ENCODE data around the gene NUP214. TPM values are rescaled to one million over a fixed set of nuclear protein-coding genes. Genes with fewer than 3 reads are reported as not detected.

Gene NUP214
- polyA plus RNA-seq, 1 donor from 2014 or later: 15.0 TPM

GRCh38 chr9:131104016-131104740, 21.2 kb upstream of the NUP214 start:
- TF ChIP-seq MXI1 (conservative IDR thresholded peaks at IDR 0.05; ENCODE audit: poor library complexity, severe bottlenecking) (no peak), POLR2AphosphoS5 (IDR thresholded peaks at IDR 0.05) (no peak), CTCF (IDR thresholded peaks at IDR 0.05; ENCODE audit: poor library complexity, severe bottlenecking) (no peak), EZH2 (IDR thresholded peaks at IDR 0.05; ENCODE audit: borderline replicate concordance, insufficient read depth, low read length, poor library complexity, severe bottlenecking) (no peak), REST (IDR thresholded peaks at IDR 0.05; ENCODE audit: borderline replicate concordance) (no peak), EP300 (conservative IDR thresholded peaks at IDR 0.05; ENCODE audit: poor library complexity, severe bottlenecking) (no peak)
- Histone ChIP-seq H2AFZ (ENCODE audit: low read depth, low read length) (no peak overlapping the region), H3K9me3 (ENCODE audit: low read length) (no peaks in the 10 kb centered on the region), H3F3A (ENCODE audit: insufficient read depth, low read length, poor library complexity, severe bottlenecking) (no peaks in the 10 kb centered on the region), H3K27ac (ENCODE audit: low read length) (no peak overlapping the region), H3K9ac (ENCODE audit: low read length) (no peak overlapping the region), H3K4me3 (ENCODE audit: low read length) (no peak overlapping the region), H3K79me2 (replicated peaks; ENCODE audit: insufficient read depth, low read length) (no peaks in the 10 kb centered on the region), H3K36me3 (ENCODE audit: insufficient read depth, low read length) (no peaks in the 10 kb centered on the region), H3K9me2 (ENCODE audit: insufficient read depth, low read length) (no peaks in the 10 kb centered on the region), H4K20me1 (ENCODE audit: insufficient read depth) (no peaks in the 10 kb centered on the region), H3K4me2 (ENCODE audit: low read length) (no peak overlapping the region), H3K27me3 (ENCODE audit: insufficient read depth, low read depth, low read length) (no peaks in the 10 kb centered on the region)

GRCh38 chr9:131105952-131106351, 19.4 kb upstream of the NUP214 start:
- Histone ChIP-seq H3K9me3 (ENCODE audit: low read length) (no peaks in the 10 kb centered on the region), H2AFZ (ENCODE audit: low read depth, low read length) (no peak overlapping the region), H3F3A (ENCODE audit: insufficient read depth, low read length, poor library complexity, severe bottlenecking) (no peaks in the 10 kb centered on the region), H3K9ac (ENCODE audit: low read length) (no peak overlapping the region), H3K9me2 (ENCODE audit: insufficient read depth, low read length) (no peaks in the 10 kb centered on the region), H3K4me2 (ENCODE audit: low read length) (no peak overlapping the region), H3K4me3 (ENCODE audit: low read length) (no peak overlapping the region), H3K27ac (ENCODE audit: low read length) (no peak overlapping the region), H3K79me2 (replicated peaks; ENCODE audit: insufficient read depth, low read length) (no peaks in the 10 kb centered on the region), H3K36me3 (ENCODE audit: insufficient read depth, low read length) (no peaks in the 10 kb centered on the region), H4K20me1 (ENCODE audit: insufficient read depth) (no peaks in the 10 kb centered on the region), H3K27me3 (ENCODE audit: insufficient read depth, low read depth, low read length) (no peaks in the 10 kb centered on the region)
- no peak for TF ChIP-seq SMC3 (conservative IDR thresholded peaks at IDR 0.05; ENCODE audit: poor library complexity)
- no peak for TF ChIP-seq MXI1 (conservative IDR thresholded peaks at IDR 0.05; ENCODE audit: poor library complexity, severe bottlenecking)
- no peak for TF ChIP-seq POLR2AphosphoS5 (IDR thresholded peaks at IDR 0.05)
- no peak for TF ChIP-seq TAF1 (IDR thresholded peaks at IDR 0.05; ENCODE audit: low read depth)
